Activated B cell treated with CpG ODN at 0.5 μM for 24 hours (primary cell): Measurements from ENCODE around the gene GLCCI1. TPM values are rescaled to one million over a fixed set of nuclear protein-coding genes. Genes with fewer than 3 reads are reported as not detected.
A peak's percentile ranks its signal among the peaks of the same experiment; 100 is the strongest.

Source experiments
- ATAC-seq: fragments of 200-7000 bp; cut with Tn5 transposase; one replicate; pipeline ENCODE4 v1.10.0; 2021; ENCODE audit warnings: low read depth, mild to moderate bottlenecking, moderate library complexity
- CTCF ChIA-PET: fragments of 350-600 bp; sonication (Branson Sonifier 250); formaldehyde crosslinking; loops from one replicate; lab custom pipeline; 2021; ENCODE audit warnings: antibody characterized with exemption; lab: Charles Lee
- POLR2A ChIA-PET: fragments of 350-600 bp; sonication (Branson Sonifier 250); formaldehyde crosslinking; loops from one replicate; lab custom pipeline; 2021; ENCODE audit warnings: antibody characterized with exemption; lab: Charles Lee
- DNase-seq: peaks from one replicate; pipeline ENCODE4 v3.0.0; 2022
- H3K27ac Mint-ChIP-seq: one replicate; pipeline ENCODE4 v1.8.0; 2020; ENCODE audit warnings: mixed read lengths
- H3K27me3 Mint-ChIP-seq: one replicate; pipeline ENCODE4 v1.8.0; 2021; ENCODE audit warnings: mixed read lengths
- H3K36me3 Mint-ChIP-seq: one replicate; pipeline ENCODE4 v1.8.0; 2021; ENCODE audit warnings: low read depth, mixed read lengths
- H3K4me1 Mint-ChIP-seq: one replicate; pipeline ENCODE4 v1.8.0; 2021; ENCODE audit warnings: mixed read lengths
- H3K4me3 Mint-ChIP-seq: one replicate; pipeline ENCODE4 v1.8.0; 2020; ENCODE audit warnings: mild to moderate bottlenecking, mixed read lengths
- H3K9me3 Mint-ChIP-seq: one replicate; pipeline ENCODE4 v1.8.0; 2020; ENCODE audit warnings: mixed read lengths
- intact Hi-C: fragments of 100-400 bp; cut with micrococcal nuclease; formaldehyde crosslinking; loops from one replicate; pipeline ENCODE4 v1.15.1; 2024
- total RNA-seq: library from RNA; stranded (reverse); gene quantifications from 2 replicates; pipeline ENCODE4 v1.2.3, GENCODE V29; 2022
- TF ChIP-seq, protein P1 (sequence below): fragments of 200-600 bp; IDR thresholded peaks from one replicate; pipeline ENCODE4 v1.8.0; 2022; ENCODE audit warnings: antibody characterized with exemption, mild to moderate bottlenecking

Gene GLCCI1
- total RNA-seq, 1 donor from 2014 or later, result 37.4 TPM

DNA sequence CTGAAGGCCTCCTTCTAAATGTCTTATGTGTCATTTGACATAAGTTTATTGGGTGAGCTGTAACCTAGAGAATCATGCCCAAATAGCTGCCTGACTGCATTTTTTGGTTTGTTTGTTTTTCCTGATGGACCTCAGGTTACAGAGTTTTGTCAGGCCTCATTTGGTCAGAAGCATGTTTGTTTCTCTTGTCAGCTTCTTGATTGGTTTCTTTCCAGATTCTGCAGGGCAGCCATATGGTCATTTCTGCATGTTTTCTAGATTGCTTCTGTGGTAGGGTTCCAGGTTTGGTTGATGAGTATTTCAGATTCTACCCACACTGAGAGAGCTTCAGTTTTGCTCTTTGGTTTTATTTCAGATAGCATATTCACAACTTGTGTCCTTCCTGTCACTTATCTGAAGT, 28.0 kb downstream of the GLCCI1 start:
- ChIA-PET POLR2A (interaction anchor here (1.3 kb wide), 1 partner anchor 9 kb away, joined by 3 read pairs; no protein-coding TSS in a partner anchor), CTCF (interaction anchor here (1.1 kb wide), 1 partner anchor 9 kb away, joined by 4 read pairs; no protein-coding TSS in a partner anchor)
- no peaks in the 10 kb centered on the region for H3K27me3 Mint-ChIP-seq
- intact Hi-C loops, result loop anchor here (2.0 kb wide), 1 partner anchor 18 kb away; no protein-coding TSS in a partner anchor
- H3K36me3 Mint-ChIP-seq, result peaks cover 19% of the 10 kb centered on the region
- no peak for ATAC-seq
- no peak for DNase-seq
- no peak overlapping the region for H3K27ac Mint-ChIP-seq
- H3K4me1 Mint-ChIP-seq, result peaks cover 6% of the 10 kb centered on the region
- H3K4me3 Mint-ChIP-seq, result no peak overlapping the region
- TF ChIP-seq, protein P1, sequence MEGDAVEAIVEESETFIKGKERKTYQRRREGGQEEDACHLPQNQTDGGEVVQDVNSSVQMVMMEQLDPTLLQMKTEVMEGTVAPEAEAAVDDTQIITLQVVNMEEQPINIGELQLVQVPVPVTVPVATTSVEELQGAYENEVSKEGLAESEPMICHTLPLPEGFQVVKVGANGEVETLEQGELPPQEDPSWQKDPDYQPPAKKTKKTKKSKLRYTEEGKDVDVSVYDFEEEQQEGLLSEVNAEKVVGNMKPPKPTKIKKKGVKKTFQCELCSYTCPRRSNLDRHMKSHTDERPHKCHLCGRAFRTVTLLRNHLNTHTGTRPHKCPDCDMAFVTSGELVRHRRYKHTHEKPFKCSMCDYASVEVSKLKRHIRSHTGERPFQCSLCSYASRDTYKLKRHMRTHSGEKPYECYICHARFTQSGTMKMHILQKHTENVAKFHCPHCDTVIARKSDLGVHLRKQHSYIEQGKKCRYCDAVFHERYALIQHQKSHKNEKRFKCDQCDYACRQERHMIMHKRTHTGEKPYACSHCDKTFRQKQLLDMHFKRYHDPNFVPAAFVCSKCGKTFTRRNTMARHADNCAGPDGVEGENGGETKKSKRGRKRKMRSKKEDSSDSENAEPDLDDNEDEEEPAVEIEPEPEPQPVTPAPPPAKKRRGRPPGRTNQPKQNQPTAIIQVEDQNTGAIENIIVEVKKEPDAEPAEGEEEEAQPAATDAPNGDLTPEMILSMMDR, result no peak
- H3K9me3 Mint-ChIP-seq, result peaks cover 20% of the 10 kb centered on the region

DNA sequence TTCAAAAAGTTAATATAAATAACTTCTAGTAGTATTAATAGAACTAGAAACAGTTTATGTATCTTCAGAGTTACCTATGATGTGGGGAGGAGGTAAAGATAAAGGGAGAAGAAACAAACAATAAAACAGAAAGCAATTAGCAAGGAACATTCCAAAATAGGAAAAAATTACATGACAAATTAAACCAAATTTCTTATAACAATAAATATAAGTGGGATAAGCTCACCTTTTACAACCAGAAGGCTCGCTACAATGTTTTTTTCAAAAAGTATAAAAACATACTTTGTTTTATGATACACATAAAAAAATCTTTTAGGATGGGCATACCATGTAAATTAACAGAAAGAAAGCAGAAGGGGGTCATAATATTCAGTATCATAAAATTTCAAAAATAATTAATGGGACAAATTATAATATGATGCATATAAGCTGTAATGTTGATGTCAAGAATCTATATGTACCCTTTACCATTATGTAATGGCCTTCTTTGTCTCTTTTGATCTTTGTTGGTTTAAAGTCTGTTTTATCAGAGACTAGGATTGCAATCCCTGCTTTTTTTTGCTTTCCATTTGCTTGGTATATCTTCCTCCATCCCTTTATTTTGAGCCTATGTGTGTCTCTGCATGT, 31.8 kb downstream of the GLCCI1 start:
- peaks cover 17% of the 10 kb centered on the region for H3K4me1 Mint-ChIP-seq
- H3K27ac Mint-ChIP-seq, result no peak overlapping the region
- TF ChIP-seq, protein P1, result no peak
- peaks cover 31% of the 10 kb centered on the region for H3K36me3 Mint-ChIP-seq
- H3K27me3 Mint-ChIP-seq, result no peaks in the 10 kb centered on the region
- intact Hi-C loops, result no loop called here
- ChIA-PET CTCF (interaction anchor here (0.7 kb wide), 2 partner anchors 52 to 189 kb away, joined by 3 read pairs; no protein-coding TSS in a partner anchor), POLR2A (no interaction called here)
- H3K4me3 Mint-ChIP-seq, result no peak overlapping the region
- ATAC-seq (no peak), DNase-seq (no peak)
- H3K9me3 Mint-ChIP-seq, result peaks cover 8% of the 10 kb centered on the region

DNA sequence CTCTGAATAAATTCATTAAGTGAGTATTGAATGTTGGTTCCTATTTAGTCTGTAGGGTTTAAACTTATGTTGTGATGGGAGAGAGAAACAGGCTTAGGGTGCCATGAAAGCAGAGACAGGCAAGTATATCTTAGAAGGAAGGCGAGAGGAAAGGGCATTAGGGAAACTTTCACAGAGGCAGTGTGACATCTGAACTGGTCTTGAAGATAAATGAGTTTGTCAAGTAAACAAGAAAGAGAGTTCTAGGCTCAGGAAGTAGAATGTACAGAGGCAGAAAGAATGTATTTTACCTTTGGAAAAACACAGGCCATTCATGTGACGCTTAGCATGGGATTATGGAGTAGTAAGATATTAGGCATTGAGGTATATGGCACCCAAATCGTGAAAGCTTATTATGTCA, 34.5 kb downstream of the GLCCI1 start:
- H3K9me3 Mint-ChIP-seq, result peaks cover 8% of the 10 kb centered on the region
- intact Hi-C loops, result no loop called here
- peak overlapping the region; percentile 7 for H3K27ac Mint-ChIP-seq
- no peaks in the 10 kb centered on the region for H3K27me3 Mint-ChIP-seq
- DNase-seq (no peak), ATAC-seq (no peak)
- H3K4me3 Mint-ChIP-seq, result no peak overlapping the region
- ChIA-PET CTCF (no interaction called here), POLR2A (no interaction called here)
- peaks cover 11% of the 10 kb centered on the region for H3K4me1 Mint-ChIP-seq
- peaks cover 52% of the 10 kb centered on the region for H3K36me3 Mint-ChIP-seq
- TF ChIP-seq, protein P1, result no peak

DNA sequence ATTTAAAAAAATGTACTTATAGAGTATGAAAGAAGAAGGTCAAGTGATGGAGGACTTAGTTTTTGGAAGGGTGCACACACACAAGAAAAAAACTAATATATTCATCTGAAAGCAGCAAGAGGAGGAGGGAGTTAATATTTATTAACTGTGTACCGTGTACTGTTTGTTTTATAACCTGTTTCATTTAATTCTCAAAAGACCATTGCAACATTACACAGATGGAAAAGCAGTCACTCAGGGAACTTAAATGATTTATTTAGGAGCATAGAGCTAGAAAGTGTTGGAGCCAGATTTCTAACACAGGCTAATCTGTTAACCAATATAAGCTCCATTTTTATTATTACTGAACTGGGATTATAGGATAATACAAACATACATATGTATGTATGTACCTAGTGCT, 36.7 kb downstream of the GLCCI1 start:
- no peaks in the 10 kb centered on the region for H3K27me3 Mint-ChIP-seq
- no peak for DNase-seq
- ChIA-PET POLR2A (interaction anchor here (0.6 kb wide), 1 partner anchor 176 kb away, joined by 3 read pairs; no protein-coding TSS in a partner anchor), CTCF (interaction anchor here (0.7 kb wide), 1 partner anchor 9 kb away, joined by 4 read pairs; no protein-coding TSS in a partner anchor)
- H3K27ac Mint-ChIP-seq, result no peak overlapping the region
- H3K9me3 Mint-ChIP-seq, result peaks cover 6% of the 10 kb centered on the region
- intact Hi-C loops, result no loop called here
- TF ChIP-seq, protein P1, result no peak
- no peak overlapping the region for H3K4me3 Mint-ChIP-seq
- H3K36me3 Mint-ChIP-seq, result peaks cover 57% of the 10 kb centered on the region
- ATAC-seq, result no peak
- H3K4me1 Mint-ChIP-seq, result peaks cover 11% of the 10 kb centered on the region

DNA sequence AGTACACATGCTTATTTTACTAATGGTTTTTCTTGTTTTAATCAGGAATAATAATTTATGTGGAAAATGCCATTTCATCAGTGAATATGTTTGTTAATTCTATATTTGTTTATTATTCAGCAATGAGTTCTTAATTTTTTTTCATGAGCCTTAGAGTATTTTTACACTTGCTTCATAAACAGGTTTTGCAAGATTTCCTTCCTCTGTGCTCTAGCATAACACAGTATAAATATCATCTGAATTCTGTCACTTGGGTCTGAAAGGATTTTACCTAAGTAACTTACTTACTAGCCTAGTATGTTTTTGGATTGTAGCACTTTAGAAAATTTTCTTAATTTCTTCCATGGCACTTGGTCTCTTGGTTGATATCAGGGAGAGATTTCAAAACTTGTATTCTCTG, 45.8 kb downstream of the GLCCI1 start:
- Mint-ChIP-seq H3K4me3 (no peak overlapping the region), H3K27ac (no peak overlapping the region), H3K36me3 (peaks cover 26% of the 10 kb centered on the region), H3K4me1 (peaks cover 13% of the 10 kb centered on the region), H3K9me3 (no peaks in the 10 kb centered on the region), H3K27me3 (no peaks in the 10 kb centered on the region)
- ATAC-seq (no peak), DNase-seq (no peak)
- intact Hi-C loops, result no loop called here
- POLR2A ChIA-PET, result no interaction called here
- CTCF ChIA-PET, result no interaction called here
- TF ChIP-seq, protein P1, result no peak
